Measurements from ENCODE around the gene ADAMTS17.

ADAMTS17 gene

GRCh38 chr15:100200287-100200880 lies 141.4 kb downstream of the ADAMTS17 start:
- no peak overlapping the region for H2AFZ ChIP-seq (ENCODE audit: low read depth, low read length)
- no peaks in the 10 kb centered on the region for H3K9me3 ChIP-seq (ENCODE audit: insufficient read depth, low read length)
- H4K20me1 ChIP-seq (ENCODE audit: insufficient read depth, low read length), result no peaks in the 10 kb centered on the region
- no peak overlapping the region for H3K9ac ChIP-seq (ENCODE audit: low read length)
- no peak overlapping the region for H3K27ac ChIP-seq (ENCODE audit: low read length)
- no peak overlapping the region for H3K4me2 ChIP-seq (ENCODE audit: low read length)
- TF ChIP-seq, protein P1, sequence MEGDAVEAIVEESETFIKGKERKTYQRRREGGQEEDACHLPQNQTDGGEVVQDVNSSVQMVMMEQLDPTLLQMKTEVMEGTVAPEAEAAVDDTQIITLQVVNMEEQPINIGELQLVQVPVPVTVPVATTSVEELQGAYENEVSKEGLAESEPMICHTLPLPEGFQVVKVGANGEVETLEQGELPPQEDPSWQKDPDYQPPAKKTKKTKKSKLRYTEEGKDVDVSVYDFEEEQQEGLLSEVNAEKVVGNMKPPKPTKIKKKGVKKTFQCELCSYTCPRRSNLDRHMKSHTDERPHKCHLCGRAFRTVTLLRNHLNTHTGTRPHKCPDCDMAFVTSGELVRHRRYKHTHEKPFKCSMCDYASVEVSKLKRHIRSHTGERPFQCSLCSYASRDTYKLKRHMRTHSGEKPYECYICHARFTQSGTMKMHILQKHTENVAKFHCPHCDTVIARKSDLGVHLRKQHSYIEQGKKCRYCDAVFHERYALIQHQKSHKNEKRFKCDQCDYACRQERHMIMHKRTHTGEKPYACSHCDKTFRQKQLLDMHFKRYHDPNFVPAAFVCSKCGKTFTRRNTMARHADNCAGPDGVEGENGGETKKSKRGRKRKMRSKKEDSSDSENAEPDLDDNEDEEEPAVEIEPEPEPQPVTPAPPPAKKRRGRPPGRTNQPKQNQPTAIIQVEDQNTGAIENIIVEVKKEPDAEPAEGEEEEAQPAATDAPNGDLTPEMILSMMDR (IDR thresholded peaks at IDR 0.05; ENCODE audit: low read depth, low read length), result no peak
- no peak for TF ChIP-seq EZH2phosphoT487 (IDR thresholded peaks at IDR 0.05; ENCODE audit: low read depth)
- H3K4me3 ChIP-seq (ENCODE audit: low read length), result no peak overlapping the region
- H3K27me3 ChIP-seq (ENCODE audit: low read depth, low read length), result no peaks in the 10 kb centered on the region; the same call in 1 of the 2 replicates
- no peaks in the 10 kb centered on the region for H3K4me1 ChIP-seq (ENCODE audit: low read length)
- H3K36me3 ChIP-seq (replicated peaks; ENCODE audit: low read depth, low read length), result no peaks in the 10 kb centered on the region
- H3K79me2 ChIP-seq (ENCODE audit: low read length), result no peaks in the 10 kb centered on the region

DNA sequence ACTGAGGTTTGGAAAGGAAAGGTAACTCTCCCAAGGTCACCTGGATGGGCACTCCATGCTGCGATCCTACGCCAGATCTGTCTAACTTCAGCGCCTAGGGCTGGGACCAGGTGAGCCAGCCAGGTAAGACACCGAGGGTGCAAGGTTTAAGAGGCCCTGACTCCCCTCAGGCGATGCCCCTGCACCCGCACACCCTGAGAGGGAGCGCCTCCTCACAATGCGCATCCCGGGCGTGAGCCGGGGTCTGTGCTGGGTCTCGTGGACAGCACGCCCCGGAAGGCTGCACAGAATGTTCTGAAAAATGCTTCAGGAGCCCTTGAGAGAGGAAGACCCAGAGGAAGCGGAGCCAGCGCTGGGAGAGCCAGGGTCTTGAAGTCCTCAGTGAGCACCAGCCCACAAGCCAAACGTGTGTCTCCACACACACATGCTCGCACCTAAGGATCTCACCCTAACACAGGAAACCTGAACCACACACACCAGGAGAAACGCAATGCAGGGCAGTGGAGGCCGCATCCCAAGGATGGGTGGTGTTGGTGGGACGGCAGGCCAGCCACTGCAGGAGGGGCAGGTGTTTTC lies 142.0 kb downstream of the ADAMTS17 start:
- Histone ChIP-seq H3K9ac (ENCODE audit: low read length) (no peak overlapping the region), H3K36me3 (replicated peaks; ENCODE audit: low read depth, low read length) (no peaks in the 10 kb centered on the region), H4K20me1 (ENCODE audit: insufficient read depth, low read length) (no peaks in the 10 kb centered on the region), H3K27ac (ENCODE audit: low read length) (no peak overlapping the region), H3K79me2 (ENCODE audit: low read length) (no peaks in the 10 kb centered on the region), H2AFZ (ENCODE audit: low read depth, low read length) (no peak overlapping the region), H3K4me2 (ENCODE audit: low read length) (no peak overlapping the region), H3K4me1 (ENCODE audit: low read length) (no peaks in the 10 kb centered on the region), H3K9me3 (ENCODE audit: insufficient read depth, low read length) (no peaks in the 10 kb centered on the region), H3K4me3 (ENCODE audit: low read length) (no peak overlapping the region), H3K27me3 (ENCODE audit: low read depth, low read length) (no peaks in the 10 kb centered on the region; the same call in 1 of the 2 replicates)
- no peak for TF ChIP-seq EZH2phosphoT487 (IDR thresholded peaks at IDR 0.05; ENCODE audit: low read depth)
- TF ChIP-seq, protein P1 (IDR thresholded peaks at IDR 0.05; ENCODE audit: low read depth, low read length), result no peak

DNA sequence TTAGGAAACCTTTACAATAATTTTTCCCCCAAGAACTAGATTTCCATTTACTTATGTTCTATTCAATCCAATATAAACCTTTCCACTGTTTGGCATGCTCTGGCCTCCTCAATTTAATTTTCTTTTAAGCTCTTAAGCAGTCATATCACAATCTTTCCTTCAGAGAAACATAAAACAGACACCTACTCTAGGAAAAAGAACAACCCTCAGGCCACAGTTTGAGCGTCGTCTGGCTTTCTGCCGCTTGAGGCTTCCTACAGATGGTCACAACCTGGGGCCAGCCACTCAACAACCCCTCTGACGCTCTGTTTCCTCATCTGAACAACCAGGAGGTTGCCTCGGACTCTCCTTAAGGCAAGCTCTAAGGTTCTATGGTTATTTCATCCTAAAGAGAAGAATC lies 143.3 kb downstream of the ADAMTS17 start:
- no peak overlapping the region for H3K4me2 ChIP-seq (ENCODE audit: low read length)
- H3K9me3 ChIP-seq (ENCODE audit: insufficient read depth, low read length), result no peaks in the 10 kb centered on the region
- H3K27ac ChIP-seq (ENCODE audit: low read length), result no peak overlapping the region
- no peaks in the 10 kb centered on the region for H3K4me1 ChIP-seq (ENCODE audit: low read length)
- no peak overlapping the region for H3K4me3 ChIP-seq (ENCODE audit: low read length)
- no peaks in the 10 kb centered on the region; the same call in 1 of the 2 replicates for H3K27me3 ChIP-seq (ENCODE audit: low read depth, low read length)
- H3K36me3 ChIP-seq (replicated peaks; ENCODE audit: low read depth, low read length), result no peaks in the 10 kb centered on the region
- no peaks in the 10 kb centered on the region for H3K79me2 ChIP-seq (ENCODE audit: low read length)
- no peak overlapping the region for H2AFZ ChIP-seq (ENCODE audit: low read depth, low read length)
- no peak overlapping the region for H3K9ac ChIP-seq (ENCODE audit: low read length)
- H4K20me1 ChIP-seq (ENCODE audit: insufficient read depth, low read length), result no peaks in the 10 kb centered on the region
- TF ChIP-seq, protein P1 (IDR thresholded peaks at IDR 0.05; ENCODE audit: low read depth, low read length), result no peak
- no peak for TF ChIP-seq EZH2phosphoT487 (IDR thresholded peaks at IDR 0.05; ENCODE audit: low read depth)

- H3K27me3 ChIP-seq (ENCODE audit: low read depth, low read length), result no peaks in the 10 kb centered on the region
- no peaks in the 10 kb centered on the region for H3K9me3 ChIP-seq (ENCODE audit: insufficient read depth, low read length)
- no peak overlapping the region for H3K4me2 ChIP-seq (ENCODE audit: low read length)
- no peak overlapping the region for H3K27ac ChIP-seq (ENCODE audit: low read length)
- H3K9ac ChIP-seq (ENCODE audit: low read length), result no peak overlapping the region
- H3K36me3 ChIP-seq (replicated peaks; ENCODE audit: low read depth, low read length), result no peaks in the 10 kb centered on the region
- no peaks in the 10 kb centered on the region for H3K4me1 ChIP-seq (ENCODE audit: low read length)
- TF ChIP-seq, protein P1 (IDR thresholded peaks at IDR 0.05; ENCODE audit: low read depth, low read length), result no peak
- no peak for TF ChIP-seq EZH2phosphoT487 (IDR thresholded peaks at IDR 0.05; ENCODE audit: low read depth)
- H4K20me1 ChIP-seq (ENCODE audit: insufficient read depth, low read length), result no peaks in the 10 kb centered on the region
- no peak overlapping the region for H2AFZ ChIP-seq (ENCODE audit: low read depth, low read length)
- H3K4me3 ChIP-seq (ENCODE audit: low read length), result no peak overlapping the region
- H3K79me2 ChIP-seq (ENCODE audit: low read length), result no peaks in the 10 kb centered on the region
Observed at GRCh38 chr15:100196326-100197058, 145.3 kb downstream of the ADAMTS17 start.

All from OCI-LY3 (cell line).